K562 (cell line): ENCODE data around the gene ATP2A3. TPM values are rescaled to one million over a fixed set of nuclear protein-coding genes. Genes with fewer than 3 reads are reported as not detected.

Experiments
- CBX2 ChIP-seq: fragments of 200-600 bp; sonication (generic); IDR thresholded peaks from one replicate; pipeline ENCODE4 v1.6.1; 2012; ENCODE audit warnings: mild to moderate bottlenecking, low read length, inconsistent platforms; ENCODE audit not compliant: insufficient read depth, poor library complexity, severe bottlenecking
- CBX3 ChIP-seq, 2 experiments: IDR thresholded peaks; 1 replicate in 1 of 2; 2 replicates in 1 of 2; pipeline ENCODE4 v1.6.1; 2012; ENCODE audit warnings: inconsistent platforms in 2 of 2, low read length in 2 of 2, borderline replicate concordance in 1 of 2, control low read depth in 1 of 2
- CSDE1 ChIP-seq, 2 experiments: fragments of 450-650 bp; IDR thresholded peaks; 2 replicates each; pipeline ENCODE4 v1.6.1; 2016; ENCODE audit warnings: mild to moderate bottlenecking in 1 of 2
- GABPA ChIP-seq: fragments of 200-800 bp; sonication (Bioruptor generic); conservative IDR thresholded peaks from 2 replicates; pipeline ENCODE4 v1.6.1; 2016; ENCODE audit warnings: low read depth, missing genetic modification characterization, missing compliant biosample characterization
- HDAC1 ChIP-seq, 2 experiments: fragments of 450-650 bp; IDR thresholded peaks; 2 replicates each; pipeline ENCODE4 v1.6.1; 2016 to 2017; ENCODE audit warnings: inconsistent platforms in 1 of 2, mild to moderate bottlenecking in 1 of 2, moderate library complexity in 1 of 2
- HMGN3 ChIP-seq: IDR thresholded peaks from 2 replicates; pipeline ENCODE4 v1.6.1; 2011; ENCODE audit warnings: borderline replicate concordance, low read depth, mild to moderate bottlenecking, mixed read lengths, low read length; ENCODE audit not compliant: insufficient read length; ENCODE audit errors: extremely low read depth
- KLF1 ChIP-seq: fragments of 450-650 bp; IDR thresholded peaks from 2 replicates; pipeline ENCODE4 v1.6.1; 2016; ENCODE audit warnings: missing genetic modification characterization, missing compliant biosample characterization
- KLF16 ChIP-seq: IDR thresholded peaks from 2 replicates; pipeline ENCODE4 v1.6.1; 2016; ENCODE audit warnings: antibody characterized with exemption
- MTF1 ChIP-seq: fragments of 250-450 bp; sonication (Bioruptor Pico); IDR thresholded peaks from 2 replicates; pipeline ENCODE4 v1.9.0; 2021; ENCODE audit warnings: moderate library complexity, mild to moderate bottlenecking, inconsistent platforms, borderline replicate concordance
- NCOA2 ChIP-seq, 2 experiments: fragments of 450-650 bp; IDR thresholded peaks; 2 replicates each; pipeline ENCODE4 v1.6.1; 2018; ENCODE audit warnings: mild to moderate bottlenecking in 2 of 2, moderate library complexity in 1 of 2; ENCODE audit not compliant: partially characterized antibody in 2 of 2
- NR1H2 ChIP-seq: sonication (generic); formaldehyde crosslinking; IDR thresholded peaks from 2 replicates; pipeline ENCODE4 v1.4.0; 2020; ENCODE audit warnings: mild to moderate bottlenecking, missing genetic modification reagents
- RBFOX2 ChIP-seq: fragments of 200-400 bp; formaldehyde crosslinking; IDR thresholded peaks from 2 replicates; pipeline ENCODE4 v1.6.1; 2017; ENCODE audit warnings: low read depth, mild to moderate bottlenecking, low read length, moderate library complexity
- RCOR1 ChIP-seq, 2 experiments: IDR thresholded peaks; 2 replicates each; pipeline ENCODE4 v1.6.1; 2012; ENCODE audit warnings: low read depth in 2 of 2, low read length in 2 of 2, borderline replicate concordance in 1 of 2, improper control_type of control experiment in 1 of 2
- ZNF263 ChIP-seq: sonication (generic); formaldehyde crosslinking; IDR thresholded peaks from 2 replicates; pipeline ENCODE4 v1.8.0; 2022; ENCODE audit warnings: mild to moderate bottlenecking, missing genetic modification reagents, borderline replicate concordance
- ZNF707 ChIP-seq: fragments of 250-450 bp; sonication (Bioruptor Pico); conservative IDR thresholded peaks from 2 replicates; pipeline ENCODE4 v1.8.0; 2022; ENCODE audit warnings: inconsistent platforms, mild to moderate bottlenecking, moderate library complexity
- polyA plus RNA-seq, 8 experiments: library from polyadenylated mRNA; depleted of rRNA in 4 of 8; stranded (reverse) in 5 of 8; unstranded in 3 of 8; fragments of >200 nt; fragmentation: Nextera tagmentation in 2 of 8; fragmentation: Illumina TruSeq in 1 of 8; extraction: Ambion mirVana in 2 of 8; extraction: Trizol in 1 of 8; gene quantifications; 2 replicates each; pipeline versions ENCODE4 v1.2.1 to v1.2.3, GENCODE V29; 2011 to 2014; ENCODE audit warnings: inconsistent platforms in 1 of 8, missing spikeins in 1 of 8
- total RNA-seq, 7 experiments: library from RNA; depleted of rRNA in 6 of 7; stranded (reverse); fragments of >200 nt in 6 of 7; fragmentation: Illumina TruSeq in 2 of 7; extraction: Trizol in 2 of 7; gene quantifications; 2 replicates each; pipeline versions ENCODE4 v1.2.1 to v1.2.3, GENCODE V29; 2011 to 2021; ENCODE audit warnings: low replicate concordance in 1 of 7
- TF ChIP-seq, protein P1 (sequence below): fragments of 450-650 bp; IDR thresholded peaks from 2 replicates; pipeline ENCODE4 v1.6.1; 2016; ENCODE audit warnings: mild to moderate bottlenecking, moderate library complexity

Gene ATP2A3
- total and polyA plus RNA-seq, 9 of the 15 experiments (the other 6 are each of a cell fraction or from before 2014, with no cell fraction given), result 0.65 to 103 (median 31.3) TPM

- TF ChIP-seq, protein P1, sequence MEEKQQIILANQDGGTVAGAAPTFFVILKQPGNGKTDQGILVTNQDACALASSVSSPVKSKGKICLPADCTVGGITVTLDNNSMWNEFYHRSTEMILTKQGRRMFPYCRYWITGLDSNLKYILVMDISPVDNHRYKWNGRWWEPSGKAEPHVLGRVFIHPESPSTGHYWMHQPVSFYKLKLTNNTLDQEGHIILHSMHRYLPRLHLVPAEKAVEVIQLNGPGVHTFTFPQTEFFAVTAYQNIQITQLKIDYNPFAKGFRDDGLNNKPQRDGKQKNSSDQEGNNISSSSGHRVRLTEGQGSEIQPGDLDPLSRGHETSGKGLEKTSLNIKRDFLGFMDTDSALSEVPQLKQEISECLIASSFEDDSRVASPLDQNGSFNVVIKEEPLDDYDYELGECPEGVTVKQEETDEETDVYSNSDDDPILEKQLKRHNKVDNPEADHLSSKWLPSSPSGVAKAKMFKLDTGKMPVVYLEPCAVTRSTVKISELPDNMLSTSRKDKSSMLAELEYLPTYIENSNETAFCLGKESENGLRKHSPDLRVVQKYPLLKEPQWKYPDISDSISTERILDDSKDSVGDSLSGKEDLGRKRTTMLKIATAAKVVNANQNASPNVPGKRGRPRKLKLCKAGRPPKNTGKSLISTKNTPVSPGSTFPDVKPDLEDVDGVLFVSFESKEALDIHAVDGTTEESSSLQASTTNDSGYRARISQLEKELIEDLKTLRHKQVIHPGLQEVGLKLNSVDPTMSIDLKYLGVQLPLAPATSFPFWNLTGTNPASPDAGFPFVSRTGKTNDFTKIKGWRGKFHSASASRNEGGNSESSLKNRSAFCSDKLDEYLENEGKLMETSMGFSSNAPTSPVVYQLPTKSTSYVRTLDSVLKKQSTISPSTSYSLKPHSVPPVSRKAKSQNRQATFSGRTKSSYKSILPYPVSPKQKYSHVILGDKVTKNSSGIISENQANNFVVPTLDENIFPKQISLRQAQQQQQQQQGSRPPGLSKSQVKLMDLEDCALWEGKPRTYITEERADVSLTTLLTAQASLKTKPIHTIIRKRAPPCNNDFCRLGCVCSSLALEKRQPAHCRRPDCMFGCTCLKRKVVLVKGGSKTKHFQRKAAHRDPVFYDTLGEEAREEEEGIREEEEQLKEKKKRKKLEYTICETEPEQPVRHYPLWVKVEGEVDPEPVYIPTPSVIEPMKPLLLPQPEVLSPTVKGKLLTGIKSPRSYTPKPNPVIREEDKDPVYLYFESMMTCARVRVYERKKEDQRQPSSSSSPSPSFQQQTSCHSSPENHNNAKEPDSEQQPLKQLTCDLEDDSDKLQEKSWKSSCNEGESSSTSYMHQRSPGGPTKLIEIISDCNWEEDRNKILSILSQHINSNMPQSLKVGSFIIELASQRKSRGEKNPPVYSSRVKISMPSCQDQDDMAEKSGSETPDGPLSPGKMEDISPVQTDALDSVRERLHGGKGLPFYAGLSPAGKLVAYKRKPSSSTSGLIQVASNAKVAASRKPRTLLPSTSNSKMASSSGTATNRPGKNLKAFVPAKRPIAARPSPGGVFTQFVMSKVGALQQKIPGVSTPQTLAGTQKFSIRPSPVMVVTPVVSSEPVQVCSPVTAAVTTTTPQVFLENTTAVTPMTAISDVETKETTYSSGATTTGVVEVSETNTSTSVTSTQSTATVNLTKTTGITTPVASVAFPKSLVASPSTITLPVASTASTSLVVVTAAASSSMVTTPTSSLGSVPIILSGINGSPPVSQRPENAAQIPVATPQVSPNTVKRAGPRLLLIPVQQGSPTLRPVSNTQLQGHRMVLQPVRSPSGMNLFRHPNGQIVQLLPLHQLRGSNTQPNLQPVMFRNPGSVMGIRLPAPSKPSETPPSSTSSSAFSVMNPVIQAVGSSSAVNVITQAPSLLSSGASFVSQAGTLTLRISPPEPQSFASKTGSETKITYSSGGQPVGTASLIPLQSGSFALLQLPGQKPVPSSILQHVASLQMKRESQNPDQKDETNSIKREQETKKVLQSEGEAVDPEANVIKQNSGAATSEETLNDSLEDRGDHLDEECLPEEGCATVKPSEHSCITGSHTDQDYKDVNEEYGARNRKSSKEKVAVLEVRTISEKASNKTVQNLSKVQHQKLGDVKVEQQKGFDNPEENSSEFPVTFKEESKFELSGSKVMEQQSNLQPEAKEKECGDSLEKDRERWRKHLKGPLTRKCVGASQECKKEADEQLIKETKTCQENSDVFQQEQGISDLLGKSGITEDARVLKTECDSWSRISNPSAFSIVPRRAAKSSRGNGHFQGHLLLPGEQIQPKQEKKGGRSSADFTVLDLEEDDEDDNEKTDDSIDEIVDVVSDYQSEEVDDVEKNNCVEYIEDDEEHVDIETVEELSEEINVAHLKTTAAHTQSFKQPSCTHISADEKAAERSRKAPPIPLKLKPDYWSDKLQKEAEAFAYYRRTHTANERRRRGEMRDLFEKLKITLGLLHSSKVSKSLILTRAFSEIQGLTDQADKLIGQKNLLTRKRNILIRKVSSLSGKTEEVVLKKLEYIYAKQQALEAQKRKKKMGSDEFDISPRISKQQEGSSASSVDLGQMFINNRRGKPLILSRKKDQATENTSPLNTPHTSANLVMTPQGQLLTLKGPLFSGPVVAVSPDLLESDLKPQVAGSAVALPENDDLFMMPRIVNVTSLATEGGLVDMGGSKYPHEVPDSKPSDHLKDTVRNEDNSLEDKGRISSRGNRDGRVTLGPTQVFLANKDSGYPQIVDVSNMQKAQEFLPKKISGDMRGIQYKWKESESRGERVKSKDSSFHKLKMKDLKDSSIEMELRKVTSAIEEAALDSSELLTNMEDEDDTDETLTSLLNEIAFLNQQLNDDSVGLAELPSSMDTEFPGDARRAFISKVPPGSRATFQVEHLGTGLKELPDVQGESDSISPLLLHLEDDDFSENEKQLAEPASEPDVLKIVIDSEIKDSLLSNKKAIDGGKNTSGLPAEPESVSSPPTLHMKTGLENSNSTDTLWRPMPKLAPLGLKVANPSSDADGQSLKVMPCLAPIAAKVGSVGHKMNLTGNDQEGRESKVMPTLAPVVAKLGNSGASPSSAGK, result peak; percentile 15; the same call in 1 of the 2 replicates
- TF ChIP-seq KLF1, result no peak
- no peak for TF ChIP-seq HDAC1 (IDR thresholded peaks at IDR 0.05)
- no peak for TF ChIP-seq GABPA (tag)
- no peak for TF ChIP-seq CBX3 (IDR thresholded peaks at IDR 0.05; ENCODE audit: borderline replicate concordance in 1 of 2, low read length in 2 of 2)
- TF ChIP-seq ZNF707, result no peak
- no peak for TF ChIP-seq NCOA2 (IDR thresholded peaks at IDR 0.05; ENCODE audit: partially characterized antibody in 2 of 2)
- TF ChIP-seq CBX2, result no peak
- no peak for TF ChIP-seq RBFOX2
- no peak for TF ChIP-seq CSDE1 (IDR thresholded peaks at IDR 0.05)
- peak in 1 of 2 experiments; percentile 59; a peak in 2 of 4 replicates for TF ChIP-seq RCOR1 (IDR thresholded peaks at IDR 0.05; ENCODE audit: borderline replicate concordance in 1 of 2, low read depth in 2 of 2, low read length in 2 of 2)
- TF ChIP-seq KLF16, result no peak
- TF ChIP-seq ZNF263, result peak; percentile 99
- no peak for TF ChIP-seq NR1H2 (CRISPR knock-in tag)
- TF ChIP-seq HMGN3, result no peak
- no peak for TF ChIP-seq MTF1 (CRISPR knock-in tag)
These were observed 45.7 kb downstream of the ATP2A3 start (continued) for GRCh38 chr17:3918372-3919122.
